Panc1 (cell line): ENCODE measurements around the gene SLC25A24. TPM values are rescaled to one million over a fixed set of nuclear protein-coding genes. Genes with fewer than 3 reads are reported as not detected.
"Not testable (repeated sequence)": the region's sequence is repeated elsewhere in the genome, so short reads cannot be mapped to it uniquely, and the experiment has no call there.

Experiments
- ATAC-seq: fragments of 200-7000 bp; cut with Tn5 transposase; 2 replicates; pipeline ENCODE4 v1.9.1; 2020; ENCODE audit warnings: mild to moderate bottlenecking, moderate library complexity
- BruUV-seq: library from RNA; stranded (reverse); fragments of 400-500 nt; replicated peaks from 2 replicates; lab custom pipeline; 2021; lab: Mats Ljungman, UMichigan
- CTCF ChIA-PET: fragments of 300-600 bp; sonication (Branson Sonifier 250); formaldehyde crosslinking; loops from one replicate; lab custom pipeline; 2022; ENCODE audit warnings: antibody characterized with exemption; lab: Charles Lee
- POLR2A ChIA-PET: fragments of 300-600 bp; sonication (Branson Sonifier 250); formaldehyde crosslinking; loops from one replicate; lab custom pipeline; 2022; ENCODE audit warnings: antibody characterized with exemption; lab: Charles Lee
- DNase-seq: peaks from one replicate; pipeline ENCODE4 v3.0.0-alpha.2; 2010; ENCODE audit warnings: low read depth, low spot score
- H3K27ac ChIP-seq: 2 replicates; pipeline ENCODE4 v1.5.1; 2011; ENCODE audit warnings: mild to moderate bottlenecking, low read length, inconsistent platforms
- H3K27me3 ChIP-seq: fragments of 200-500 bp; sonication (Bioruptor generic); 2 replicates; pipeline ENCODE4 v1.6.0; 2014; ENCODE audit warnings: low read length, inconsistent platforms; ENCODE audit not compliant: control insufficient read depth, insufficient read depth
- H3K36me3 ChIP-seq: fragments of 200-500 bp; sonication (Bioruptor generic); 2 replicates; pipeline ENCODE4 v1.5.1; 2014; ENCODE audit warnings: inconsistent platforms, mild to moderate bottlenecking, low read length, moderate library complexity; ENCODE audit not compliant: control insufficient read depth, insufficient read depth
- H3K4me1 ChIP-seq: 2 replicates; pipeline ENCODE4 v1.5.1; 2011; ENCODE audit warnings: inconsistent platforms, mild to moderate bottlenecking, low read length, moderate library complexity; ENCODE audit not compliant: control insufficient read depth, insufficient read depth
- H3K4me3 ChIP-seq, 2 experiments: 2 replicates each; pipeline ENCODE4 v1.5.1; 2011 to 2012; ENCODE audit warnings: low read depth in 2 of 2, low read length in 2 of 2, mild to moderate bottlenecking in 2 of 2, inconsistent platforms in 1 of 2, moderate library complexity in 1 of 2
- H3K9me3 ChIP-seq: fragments of 200-500 bp; sonication (Bioruptor generic); 2 replicates; pipeline ENCODE4 v1.5.1; 2014; ENCODE audit warnings: low read depth, mild to moderate bottlenecking, inconsistent platforms, low read length, moderate library complexity; ENCODE audit not compliant: control insufficient read depth, insufficient read depth
- POLR2AphosphoS5 ChIP-seq: IDR thresholded peaks from 2 replicates; pipeline ENCODE4 v1.6.1; 2012; ENCODE audit warnings: mild to moderate bottlenecking, low read depth, low read length, moderate library complexity
- SIN3A ChIP-seq: IDR thresholded peaks from 2 replicates; pipeline ENCODE4 v1.6.1; 2012; ENCODE audit warnings: low read depth, mild to moderate bottlenecking, low read length, moderate library complexity, borderline replicate concordance; ENCODE audit not compliant: insufficient read depth
- TCF7L2 ChIP-seq: IDR thresholded peaks from 2 replicates; pipeline ENCODE4 v1.6.1; 2011; ENCODE audit warnings: mild to moderate bottlenecking, low read depth, low read length, inconsistent platforms
- in situ Hi-C: cut with HindIII; loops from 2 replicates; pipeline ENCODE4 v1.10.0; 2016; ENCODE audit warnings: low sequenced_read_pairs, low pct_unique_long_range_greater_than_20kb
- intact Hi-C: fragments of 100-400 bp; cut with micrococcal nuclease; formaldehyde crosslinking; loops from one replicate; pipeline ENCODE4 v1.10.0; 2022; ENCODE audit not compliant: unreplicated experiment
- total RNA-seq: library from RNA; stranded (reverse); gene quantifications from one replicate; pipeline ENCODE4 v1.2.1, GENCODE V29; 2021; ENCODE audit not compliant: unreplicated experiment
- TF ChIP-seq, protein P1 (sequence below), 2 experiments: IDR thresholded peaks; 2 replicates each; pipeline ENCODE4 v1.6.1; 2011 to 2012; ENCODE audit warnings: low read depth in 2 of 2, control low read depth in 1 of 2, low read length in 1 of 2, mild to moderate bottlenecking in 1 of 2, moderate library complexity in 1 of 2; ENCODE audit not compliant: insufficient read depth in 1 of 2
- TF ChIP-seq, protein P2 (sequence below): fragments of 450-650 bp; IDR thresholded peaks from 2 replicates; pipeline ENCODE4 v1.5.1; 2017; ENCODE audit warnings: mild to moderate bottlenecking

SLC25A24 gene
- total RNA-seq, 1 experiment from 2014 or later = 31.8 TPM

- H3K36me3 ChIP-seq, in situ Hi-C loops, POLR2A ChIA-PET, DNase-seq, H3K27me3 ChIP-seq, H3K27ac ChIP-seq, H3K4me1 ChIP-seq, H3K9me3 ChIP-seq, H3K4me3 ChIP-seq, BruUV-seq, CTCF ChIA-PET, ATAC-seq, intact Hi-C loops: not testable (repeated sequence)
These were observed 67.8 kb downstream of the SLC25A24 start for GRCh38 chr1:108132367-108132766.

GRCh38 chr1:108131281-108131680 lies 68.9 kb downstream of the SLC25A24 start:
- H3K9me3 ChIP-seq, ATAC-seq, DNase-seq, CTCF ChIA-PET, intact Hi-C loops, in situ Hi-C loops, H3K4me3 ChIP-seq, H3K27me3 ChIP-seq, H3K27ac ChIP-seq, POLR2A ChIA-PET, H3K4me1 ChIP-seq, H3K36me3 ChIP-seq, BruUV-seq: not testable (repeated sequence)

GRCh38 chr1:108130794-108131193 lies 69.3 kb downstream of the SLC25A24 start:
- intact Hi-C loops = no loop called here
- DNase-seq (no peak), ATAC-seq (no peak)
- no peaks in the 10 kb centered on the region; the same call in 1 of the 2 replicates for H3K36me3 ChIP-seq
- TF ChIP-seq POLR2AphosphoS5 (no peak), SIN3A (no peak), TCF7L2 (no peak)
- TF ChIP-seq, protein P1, sequence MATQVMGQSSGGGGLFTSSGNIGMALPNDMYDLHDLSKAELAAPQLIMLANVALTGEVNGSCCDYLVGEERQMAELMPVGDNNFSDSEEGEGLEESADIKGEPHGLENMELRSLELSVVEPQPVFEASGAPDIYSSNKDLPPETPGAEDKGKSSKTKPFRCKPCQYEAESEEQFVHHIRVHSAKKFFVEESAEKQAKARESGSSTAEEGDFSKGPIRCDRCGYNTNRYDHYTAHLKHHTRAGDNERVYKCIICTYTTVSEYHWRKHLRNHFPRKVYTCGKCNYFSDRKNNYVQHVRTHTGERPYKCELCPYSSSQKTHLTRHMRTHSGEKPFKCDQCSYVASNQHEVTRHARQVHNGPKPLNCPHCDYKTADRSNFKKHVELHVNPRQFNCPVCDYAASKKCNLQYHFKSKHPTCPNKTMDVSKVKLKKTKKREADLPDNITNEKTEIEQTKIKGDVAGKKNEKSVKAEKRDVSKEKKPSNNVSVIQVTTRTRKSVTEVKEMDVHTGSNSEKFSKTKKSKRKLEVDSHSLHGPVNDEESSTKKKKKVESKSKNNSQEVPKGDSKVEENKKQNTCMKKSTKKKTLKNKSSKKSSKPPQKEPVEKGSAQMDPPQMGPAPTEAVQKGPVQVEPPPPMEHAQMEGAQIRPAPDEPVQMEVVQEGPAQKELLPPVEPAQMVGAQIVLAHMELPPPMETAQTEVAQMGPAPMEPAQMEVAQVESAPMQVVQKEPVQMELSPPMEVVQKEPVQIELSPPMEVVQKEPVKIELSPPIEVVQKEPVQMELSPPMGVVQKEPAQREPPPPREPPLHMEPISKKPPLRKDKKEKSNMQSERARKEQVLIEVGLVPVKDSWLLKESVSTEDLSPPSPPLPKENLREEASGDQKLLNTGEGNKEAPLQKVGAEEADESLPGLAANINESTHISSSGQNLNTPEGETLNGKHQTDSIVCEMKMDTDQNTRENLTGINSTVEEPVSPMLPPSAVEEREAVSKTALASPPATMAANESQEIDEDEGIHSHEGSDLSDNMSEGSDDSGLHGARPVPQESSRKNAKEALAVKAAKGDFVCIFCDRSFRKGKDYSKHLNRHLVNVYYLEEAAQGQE (IDR thresholded peaks at IDR 0.05; ENCODE audit: insufficient read depth in 1 of 2, low read depth in 2 of 2, low read length in 1 of 2) = no peak
- TF ChIP-seq, protein P2, sequence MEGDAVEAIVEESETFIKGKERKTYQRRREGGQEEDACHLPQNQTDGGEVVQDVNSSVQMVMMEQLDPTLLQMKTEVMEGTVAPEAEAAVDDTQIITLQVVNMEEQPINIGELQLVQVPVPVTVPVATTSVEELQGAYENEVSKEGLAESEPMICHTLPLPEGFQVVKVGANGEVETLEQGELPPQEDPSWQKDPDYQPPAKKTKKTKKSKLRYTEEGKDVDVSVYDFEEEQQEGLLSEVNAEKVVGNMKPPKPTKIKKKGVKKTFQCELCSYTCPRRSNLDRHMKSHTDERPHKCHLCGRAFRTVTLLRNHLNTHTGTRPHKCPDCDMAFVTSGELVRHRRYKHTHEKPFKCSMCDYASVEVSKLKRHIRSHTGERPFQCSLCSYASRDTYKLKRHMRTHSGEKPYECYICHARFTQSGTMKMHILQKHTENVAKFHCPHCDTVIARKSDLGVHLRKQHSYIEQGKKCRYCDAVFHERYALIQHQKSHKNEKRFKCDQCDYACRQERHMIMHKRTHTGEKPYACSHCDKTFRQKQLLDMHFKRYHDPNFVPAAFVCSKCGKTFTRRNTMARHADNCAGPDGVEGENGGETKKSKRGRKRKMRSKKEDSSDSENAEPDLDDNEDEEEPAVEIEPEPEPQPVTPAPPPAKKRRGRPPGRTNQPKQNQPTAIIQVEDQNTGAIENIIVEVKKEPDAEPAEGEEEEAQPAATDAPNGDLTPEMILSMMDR = no peak
- POLR2A ChIA-PET = no interaction called here
- no peaks in the 10 kb centered on the region for H3K27me3 ChIP-seq
- H3K27ac ChIP-seq = no peak overlapping the region
- H3K4me3 ChIP-seq = no peak overlapping the region
- no peaks in the 10 kb centered on the region for H3K9me3 ChIP-seq
- CTCF ChIA-PET = no interaction called here
- BruUV-seq = no TSS peak
- H3K4me1 ChIP-seq = no peaks in the 10 kb centered on the region
- in situ Hi-C loops = no loop called here
